Measurements from ENCODE around the gene GPATCH8.
A peak's percentile ranks its signal among the peaks of the same experiment; 100 is the strongest.
"Not testable (repeated sequence)": the region's sequence is repeated elsewhere in the genome, so short reads cannot be mapped to it uniquely, and the experiment has no call there.

GPATCH8 gene

DNA sequence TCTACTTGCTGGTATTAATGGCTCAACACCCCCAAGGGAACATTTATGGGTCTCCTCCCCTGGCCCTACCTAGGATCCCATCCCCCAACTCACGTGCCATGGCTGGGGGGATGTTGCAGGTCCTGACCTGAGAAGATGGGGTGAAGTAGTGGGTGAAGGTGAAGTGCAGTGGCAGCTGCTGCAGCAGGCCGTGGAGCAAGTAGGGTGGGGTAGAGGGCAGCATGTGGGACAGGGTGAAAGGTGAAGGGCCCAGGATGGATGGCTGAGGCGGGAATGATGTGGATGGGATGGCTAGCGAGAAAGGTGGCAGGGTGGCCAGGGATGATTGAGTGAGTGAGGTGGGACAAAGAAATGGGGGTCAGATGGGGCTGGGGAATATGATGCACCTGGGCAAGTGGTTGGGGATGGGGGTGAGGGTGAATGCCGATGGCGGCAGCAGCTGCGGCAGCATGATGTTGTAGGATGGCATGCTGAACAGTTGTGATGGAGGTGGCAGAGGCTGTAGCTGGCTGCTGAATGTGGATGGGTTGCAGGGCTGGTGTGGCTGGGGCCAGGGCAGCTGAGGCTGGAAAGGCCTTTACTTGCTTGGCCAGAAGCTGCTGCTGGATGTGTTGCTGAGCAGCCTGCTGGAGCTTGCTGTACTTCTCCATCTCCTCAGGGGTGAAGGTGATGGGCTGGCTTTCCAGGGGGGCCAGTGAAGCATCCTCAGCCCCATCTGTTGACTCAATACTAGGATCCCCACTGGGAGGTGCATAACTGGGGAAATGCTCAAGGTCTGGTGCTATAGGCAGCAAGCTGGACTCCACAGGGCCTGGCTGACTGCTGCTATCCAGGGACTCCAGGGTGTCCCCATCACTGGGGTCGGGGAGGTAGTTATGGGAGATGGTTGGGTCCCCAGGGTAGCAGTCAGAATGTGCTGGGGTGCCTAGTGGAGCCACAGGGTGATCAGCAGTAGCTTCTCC lies 105.4 kb downstream of the GPATCH8 start:
- no peak for DNase-seq (ENCODE audit: low read depth)

GRCh38 chr17:44396946-44397345 lies 106.3 kb downstream of the GPATCH8 start:
- no peak for DNase-seq (ENCODE audit: low read depth)

GRCh38 chr17:44394833-44395232 lies 108.4 kb downstream of the GPATCH8 start:
- DNase-seq (ENCODE audit: low read depth), result no peak

DNA sequence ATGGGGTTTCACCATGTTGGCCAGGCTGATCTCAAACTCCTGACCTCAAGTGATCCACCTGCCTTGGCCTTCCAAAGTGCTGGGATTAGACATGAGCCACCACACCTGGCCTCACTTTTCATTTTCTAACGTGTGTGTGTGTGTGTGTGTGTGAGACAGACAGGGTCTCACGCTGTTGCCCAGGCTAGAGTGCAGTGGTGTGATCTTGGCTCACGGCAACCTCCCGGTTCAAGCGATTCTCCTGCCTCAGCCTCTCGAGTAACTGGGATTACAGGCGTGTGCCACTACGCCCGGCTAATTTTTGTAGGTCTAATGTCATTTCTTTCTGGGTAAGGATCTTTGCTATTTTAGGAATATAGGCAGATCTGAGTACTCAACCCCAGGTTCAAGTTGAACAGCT lies 109.1 kb downstream of the GPATCH8 start:
- DNase-seq (ENCODE audit: low read depth), result not testable (repeated sequence)

GRCh38 chr17:44390250-44390870 lies 112.8 kb downstream of the GPATCH8 start:
- DNase-seq (ENCODE audit: low read depth), result no peak

DNA sequence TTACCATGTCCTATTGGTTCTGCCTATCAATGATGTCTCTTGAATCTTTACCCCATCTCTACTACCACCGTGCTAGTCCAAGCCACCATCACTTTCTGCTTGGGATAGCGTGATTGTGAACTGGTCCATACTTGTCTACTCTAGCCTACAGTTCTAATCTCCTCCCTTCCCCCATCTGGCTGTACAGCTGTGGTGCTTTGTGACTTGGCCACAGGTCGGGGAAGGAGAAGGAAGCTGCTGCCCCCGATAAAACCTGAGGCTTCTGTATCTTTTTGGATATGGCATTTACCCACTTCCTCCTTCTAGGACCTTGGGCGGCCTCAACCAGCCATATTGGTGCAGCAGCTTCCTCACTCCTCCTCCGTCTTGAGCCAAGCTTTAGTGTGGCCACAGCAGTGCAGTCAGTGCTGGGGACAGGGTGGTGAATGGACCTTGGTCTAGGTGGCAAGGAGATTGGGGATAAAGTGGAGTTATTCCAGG lies 113.4 kb downstream of the GPATCH8 start:
- no peak for DNase-seq (ENCODE audit: low read depth)

DNA sequence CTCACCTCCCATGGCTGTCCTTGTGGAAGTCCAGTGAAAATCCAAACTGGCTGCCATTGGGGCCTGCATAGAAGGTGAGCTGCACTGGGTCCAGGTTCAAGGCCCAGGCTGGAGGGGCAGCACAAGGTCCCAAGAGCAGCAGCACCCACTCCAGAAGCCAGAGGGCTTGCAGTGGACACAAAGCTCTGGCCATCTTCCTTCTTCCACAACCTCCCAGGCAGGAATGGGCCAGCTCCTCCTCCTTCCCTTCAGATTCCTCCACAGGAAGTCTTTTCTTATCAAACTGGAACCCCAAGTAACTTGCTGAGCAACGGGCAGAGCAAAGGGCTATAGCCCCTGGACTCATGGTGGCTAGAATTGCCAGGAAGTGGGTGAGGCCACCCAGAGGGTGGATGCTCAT lies 113.9 kb downstream of the GPATCH8 start, which contains the start of gene ITGA2B:
Gene ITGA2B, minus strand, starts transcription at position 369 of the 400 bp plus-strand sequence. Its CDS starts 176 bp downstream, at position 193.
- no peak for DNase-seq (ENCODE audit: low read depth)

GRCh38 chr17:44387804-44388203 lies 115.4 kb downstream of the GPATCH8 start:
- DNase-seq (ENCODE audit: low read depth), result no peak

DNA sequence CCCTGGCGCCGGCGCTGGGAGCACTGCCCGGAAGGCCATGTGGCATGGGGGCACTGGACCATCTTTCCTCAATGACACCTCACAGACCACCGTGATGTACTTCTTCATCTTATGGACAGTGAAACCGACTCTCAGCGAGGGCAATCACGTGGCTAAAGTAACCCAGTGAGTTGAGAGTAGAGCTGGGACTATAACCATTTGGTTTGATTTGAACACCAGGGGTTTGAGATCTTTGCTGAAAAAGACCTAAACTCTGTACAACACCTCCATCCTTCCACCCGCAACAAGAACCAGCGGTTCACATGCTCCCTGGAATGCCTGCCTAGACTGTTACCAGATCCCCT lies 117.1 kb downstream of the GPATCH8 start:
- no peak for DNase-seq (ENCODE audit: low read depth)

DNA sequence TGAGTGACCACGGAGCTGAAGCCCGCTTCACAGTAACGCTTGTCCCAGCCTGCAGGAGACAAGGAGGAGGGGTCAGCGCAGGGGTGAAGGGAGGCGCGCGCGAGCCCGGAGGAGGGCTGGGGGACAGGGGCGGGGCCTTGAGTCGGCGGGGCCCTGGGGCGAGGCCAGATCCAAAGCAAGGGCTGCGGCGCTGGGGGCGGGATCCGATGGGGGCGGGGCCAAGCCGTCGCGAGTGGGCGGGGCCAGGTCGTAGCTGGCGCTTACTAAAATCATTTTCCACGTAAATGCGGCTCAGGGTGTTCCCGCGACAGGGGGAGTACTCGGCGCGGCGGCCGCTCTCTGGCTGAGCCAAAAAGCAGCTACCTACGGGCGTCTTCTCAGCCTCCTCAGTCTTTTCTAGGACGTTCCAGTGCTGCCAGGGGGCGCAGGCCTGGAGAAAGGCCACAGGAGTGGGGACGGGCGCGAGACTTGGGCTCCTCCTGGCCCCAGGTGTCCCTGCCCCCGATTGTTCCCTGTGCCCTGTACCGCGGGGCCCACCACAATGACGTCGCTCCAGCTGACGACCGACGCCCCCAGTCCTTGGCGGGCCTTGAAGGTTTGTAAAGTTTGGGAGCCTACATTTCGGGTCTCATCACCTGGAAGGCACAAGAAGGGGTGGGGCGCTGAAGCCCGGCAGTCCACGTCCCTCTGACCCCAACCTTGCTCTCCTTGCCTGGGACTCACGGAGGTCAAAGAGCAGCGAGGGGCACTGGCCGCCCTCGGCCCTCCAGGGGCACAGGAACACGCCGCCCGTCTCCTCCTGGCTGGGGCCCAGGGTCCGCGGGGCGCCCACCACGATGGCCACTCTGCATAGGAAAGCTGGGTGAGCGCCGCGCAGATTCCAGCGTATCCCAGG lies 117.7 kb downstream of the GPATCH8 start:
- peak; percentile 75 for DNase-seq (ENCODE audit: low read depth)

- DNase-seq (ENCODE audit: low read depth), result peak; percentile 25
Observed at GRCh38 chr17:44384823-44385286, 118.4 kb downstream of the GPATCH8 start.

DNA sequence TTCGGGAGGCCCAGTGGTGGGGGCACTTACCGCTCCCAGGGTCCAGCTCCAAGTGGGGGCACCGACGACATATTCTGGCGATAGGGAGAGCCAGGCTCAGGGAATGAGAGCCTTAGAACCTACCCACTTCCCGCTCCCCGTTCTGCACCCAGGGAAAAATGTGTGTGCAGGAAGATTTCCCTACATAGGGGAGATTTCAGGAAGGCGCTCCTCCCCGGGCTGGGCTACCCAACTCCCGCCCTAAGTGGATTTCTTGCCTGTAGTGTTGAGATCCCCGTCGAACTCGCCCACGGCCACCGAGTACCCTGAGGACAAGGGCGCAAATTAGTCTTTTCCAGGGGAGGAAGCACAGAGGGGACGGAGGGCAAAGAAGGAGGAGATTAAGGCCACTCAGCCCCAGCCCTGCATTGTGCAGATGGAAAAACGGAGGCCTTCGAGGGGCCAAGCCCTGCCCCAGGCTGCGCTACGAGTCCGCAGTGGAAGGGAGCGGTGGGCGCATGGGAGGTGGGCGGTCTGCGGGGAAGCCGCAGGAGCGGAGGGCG lies 118.9 kb downstream of the GPATCH8 start:
- no peak for DNase-seq (ENCODE audit: low read depth)

DNA sequence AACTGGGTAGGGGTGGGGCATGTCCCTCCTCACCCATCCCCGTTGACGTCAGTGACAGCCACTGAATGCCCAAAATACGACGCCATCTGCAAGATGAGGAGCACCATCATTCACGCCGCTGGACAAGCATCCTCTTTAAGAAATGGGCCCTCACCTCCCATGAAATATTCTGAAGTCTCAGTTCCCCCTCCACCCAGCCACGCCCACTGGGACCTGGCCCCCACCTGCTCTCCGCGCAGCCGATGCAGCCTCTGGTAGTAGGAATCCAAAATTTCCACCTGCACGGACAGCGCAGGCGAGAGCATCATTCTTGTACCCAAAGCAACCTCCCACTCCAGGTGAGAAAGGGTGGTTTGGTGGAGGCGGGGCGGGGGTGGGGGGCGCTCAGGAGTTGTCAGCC lies 119.3 kb downstream of the GPATCH8 start:
- no peak for DNase-seq (ENCODE audit: low read depth)

GRCh38 chr17:44383363-44383762 lies 119.8 kb downstream of the GPATCH8 start:
- DNase-seq (ENCODE audit: low read depth), result no peak

DNA sequence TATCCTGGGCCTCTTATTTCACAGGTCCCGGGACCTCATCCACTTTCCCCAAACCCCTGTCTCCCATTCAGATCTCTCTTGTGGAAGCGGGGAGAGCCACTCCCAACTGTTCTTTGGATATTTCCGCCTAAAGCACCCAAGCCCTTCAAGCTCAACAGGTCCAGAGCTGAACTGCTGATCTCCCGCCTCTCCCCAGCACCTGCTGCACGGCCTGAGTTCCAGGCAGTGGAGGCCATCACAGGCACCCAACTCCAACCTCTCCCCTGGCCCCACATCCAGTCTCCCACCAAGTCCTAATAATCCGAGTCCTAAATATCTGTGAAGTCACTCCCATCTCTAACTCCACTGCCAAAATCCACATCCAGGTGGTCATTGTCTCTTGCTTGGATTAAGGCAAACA lies 120.3 kb downstream of the GPATCH8 start:
- DNase-seq (ENCODE audit: low read depth), result no peak

DNA sequence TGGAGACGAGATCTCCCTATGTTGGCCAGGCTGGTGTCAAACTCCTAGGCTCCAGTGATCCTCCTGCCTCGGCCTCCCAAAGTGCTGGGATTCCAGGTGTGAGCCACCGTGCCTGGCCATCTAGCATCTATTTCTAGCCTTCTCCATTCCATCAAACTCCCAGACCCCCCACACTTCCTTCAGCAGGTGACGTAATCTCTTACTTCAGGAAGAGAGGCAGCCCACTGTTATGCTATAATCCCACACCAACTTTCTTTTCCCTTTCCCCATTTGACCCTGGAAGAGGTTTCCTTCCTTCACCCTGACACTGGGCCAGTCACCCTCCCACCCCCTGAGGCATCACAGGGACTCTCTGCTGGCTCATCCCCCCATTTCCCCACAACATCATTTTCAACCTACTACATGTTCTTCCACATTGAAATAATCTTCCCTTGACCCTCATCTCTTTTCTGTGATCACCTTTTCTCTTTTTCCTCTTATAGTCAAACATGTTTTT lies 121.3 kb downstream of the GPATCH8 start:
- no peak for DNase-seq (ENCODE audit: low read depth)

DNA sequence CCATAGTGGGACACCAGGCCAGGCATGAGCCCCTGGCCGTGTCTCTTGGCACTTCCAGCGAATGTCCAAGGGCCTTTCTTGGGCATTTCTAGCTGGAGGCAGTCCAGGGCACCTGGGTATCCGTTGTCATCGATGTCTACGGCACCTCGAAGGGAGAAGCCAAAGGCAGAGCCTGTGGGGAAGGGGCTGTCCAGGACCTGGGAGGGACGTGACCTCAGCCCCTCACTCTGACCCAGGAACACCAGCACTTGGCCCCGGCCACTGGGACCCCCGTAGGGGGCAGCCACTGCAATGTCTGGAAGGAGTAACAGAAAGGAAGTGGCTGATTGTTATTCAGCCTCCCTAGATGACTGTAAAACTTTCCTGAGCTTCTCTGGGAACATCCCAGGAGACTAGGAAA lies 122.4 kb downstream of the GPATCH8 start:
- DNase-seq (ENCODE audit: low read depth), result no peak

GRCh38 chr17:44379887-44380286 lies 123.3 kb downstream of the GPATCH8 start:
- no peak for DNase-seq (ENCODE audit: low read depth)

GRCh38 chr17:44378171-44378705 lies 125.0 kb downstream of the GPATCH8 start:
- DNase-seq (ENCODE audit: low read depth), result no peak

GRCh38 chr17:44376779-44377178 lies 126.4 kb downstream of the GPATCH8 start:
- DNase-seq (ENCODE audit: low read depth), result no peak

DNA sequence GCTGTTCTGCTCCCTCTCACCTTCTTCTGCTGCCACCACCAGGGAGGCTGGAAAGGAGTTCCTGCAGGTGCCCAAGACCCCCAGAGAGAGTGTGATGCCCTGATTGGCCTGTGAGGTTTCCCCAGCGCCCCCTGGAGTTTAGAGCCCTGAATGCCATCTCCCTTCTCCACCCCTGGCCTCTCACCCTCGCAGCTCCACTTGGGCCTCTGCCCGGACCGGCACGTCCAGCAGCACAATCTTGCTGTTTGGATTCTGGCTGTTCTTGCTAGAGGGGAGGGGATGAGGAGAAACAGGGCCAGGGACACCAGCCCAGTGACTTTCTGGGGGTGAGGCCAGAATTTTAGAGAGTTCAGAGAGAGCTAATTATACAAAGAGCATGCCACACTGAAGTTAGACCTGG lies 127.1 kb downstream of the GPATCH8 start:
- peak; percentile 35 for DNase-seq (ENCODE audit: low read depth)
